KOPT-K1 (cell line): ENCODE measurements around the gene GPR107.

Experiments used
- H3K27ac ChIP-seq: fragments of 200-600 bp; sonication (generic); 2 replicates; pipeline ENCODE4 v1.5.1; 2016; ENCODE audit warnings: antibody characterized with exemption, mild to moderate bottlenecking, low read depth, low read length; ENCODE audit not compliant: poor library complexity, severe bottlenecking
- H3K36me3 ChIP-seq: fragments of 200-600 bp; sonication (generic); 2 replicates; pipeline ENCODE4 v1.5.1; 2017; ENCODE audit warnings: antibody characterized with exemption, mild to moderate bottlenecking, low read length, moderate library complexity; ENCODE audit not compliant: insufficient read depth
- H3K9me3 ChIP-seq: fragments of 200-600 bp; sonication (generic); 2 replicates; pipeline ENCODE4 v1.5.1; 2017; ENCODE audit warnings: antibody characterized with exemption, low read length, mild to moderate bottlenecking; ENCODE audit not compliant: insufficient read depth, poor library complexity, severe bottlenecking

GPR107 gene

DNA sequence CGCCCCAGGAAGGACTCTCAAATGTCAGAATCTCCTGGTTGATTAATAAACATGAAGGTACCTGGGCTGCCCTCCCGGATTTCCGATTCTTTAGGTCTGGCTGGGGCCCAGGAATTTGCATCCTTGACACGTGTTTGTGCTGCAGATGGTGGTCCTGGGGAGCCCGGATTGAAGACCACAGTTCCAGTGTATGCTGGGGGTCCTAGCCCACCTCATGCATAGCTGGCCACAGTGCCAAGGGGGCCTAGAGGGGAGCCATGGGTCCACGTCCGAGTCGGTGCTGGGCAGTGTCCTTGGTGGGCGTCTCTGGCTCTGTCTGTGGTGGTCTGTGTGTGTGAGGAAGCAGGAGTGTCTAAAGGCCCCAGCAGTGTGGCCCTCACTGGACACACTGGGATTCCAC is 121.6 kb downstream of the GPR107 start:
- H3K9me3 ChIP-seq, result no peaks in the 10 kb centered on the region
- H3K27ac ChIP-seq, result no peak overlapping the region
- H3K36me3 ChIP-seq, result no peaks in the 10 kb centered on the region

GRCh38 chr9:130176760-130177159 is 123.1 kb downstream of the GPR107 start:
- no peak overlapping the region for H3K27ac ChIP-seq
- H3K36me3 ChIP-seq, result no peaks in the 10 kb centered on the region
- no peaks in the 10 kb centered on the region for H3K9me3 ChIP-seq

- Histone ChIP-seq H3K9me3 (no peaks in the 10 kb centered on the region), H3K27ac (no peak overlapping the region), H3K36me3 (no peaks in the 10 kb centered on the region)
Observed at GRCh38 chr9:130177898-130178805, 124.4 kb downstream of the GPR107 start.

DNA sequence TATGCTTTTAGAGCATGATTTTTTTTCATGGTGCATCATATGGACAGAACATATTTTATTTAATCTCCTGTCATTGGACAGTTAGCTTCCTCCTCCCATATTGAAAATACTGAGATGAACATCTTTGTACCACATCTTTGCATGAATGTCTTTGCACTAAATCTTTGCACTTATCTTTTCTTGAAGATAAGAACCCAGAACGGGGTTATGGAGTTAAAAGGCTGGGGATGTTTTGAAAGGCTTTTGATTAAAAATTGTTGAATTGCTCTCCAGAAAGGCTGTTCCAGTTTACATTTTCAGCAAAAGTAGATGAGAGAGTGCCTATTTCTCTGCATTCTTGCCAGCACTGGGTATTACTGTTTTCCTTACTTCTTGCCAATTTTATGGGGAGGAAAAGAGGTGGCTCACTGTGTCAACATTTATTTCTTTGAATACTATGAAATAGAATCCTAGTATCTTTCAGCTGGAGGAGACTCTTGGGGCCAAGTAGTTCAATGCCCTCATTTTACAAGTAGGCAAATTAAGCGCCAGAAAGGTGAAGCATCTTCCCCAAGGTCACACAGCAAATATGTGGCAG is 125.7 kb downstream of the GPR107 start:
- Histone ChIP-seq H3K9me3 (no peaks in the 10 kb centered on the region), H3K27ac (no peak overlapping the region), H3K36me3 (no peaks in the 10 kb centered on the region)

DNA sequence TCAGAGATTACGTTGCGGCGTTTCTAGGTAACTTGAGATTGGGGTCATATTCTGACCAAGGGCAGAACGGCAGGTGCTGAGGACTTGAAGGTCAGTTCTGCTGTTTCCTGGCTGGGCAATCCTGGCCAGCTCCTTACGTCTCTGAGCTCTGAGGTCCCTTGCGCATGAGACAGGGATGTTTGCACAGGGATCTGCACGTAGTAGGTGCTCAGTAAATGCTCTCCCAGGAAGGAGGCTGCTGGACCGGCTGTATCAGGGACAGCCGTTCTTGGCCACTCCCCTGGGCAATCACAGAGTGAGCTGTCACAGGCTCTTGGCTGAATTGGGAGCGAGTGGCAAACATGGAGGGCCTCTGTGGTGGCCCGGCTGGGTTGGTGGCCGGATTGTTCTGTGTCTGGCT is 126.8 kb downstream of the GPR107 start:
- H3K27ac ChIP-seq, result no peak overlapping the region
- no peaks in the 10 kb centered on the region for H3K36me3 ChIP-seq
- H3K9me3 ChIP-seq, result no peaks in the 10 kb centered on the region

GRCh38 chr9:130181678-130182380 is 128.1 kb downstream of the GPR107 start:
- H3K36me3 ChIP-seq, result no peaks in the 10 kb centered on the region
- H3K27ac ChIP-seq, result no peak overlapping the region
- H3K9me3 ChIP-seq, result no peaks in the 10 kb centered on the region

- no peaks in the 10 kb centered on the region for H3K9me3 ChIP-seq
- H3K36me3 ChIP-seq, result no peaks in the 10 kb centered on the region
- no peak overlapping the region for H3K27ac ChIP-seq
Observed at GRCh38 chr9:130182381-130182909, 128.7 kb downstream of the GPR107 start.

DNA sequence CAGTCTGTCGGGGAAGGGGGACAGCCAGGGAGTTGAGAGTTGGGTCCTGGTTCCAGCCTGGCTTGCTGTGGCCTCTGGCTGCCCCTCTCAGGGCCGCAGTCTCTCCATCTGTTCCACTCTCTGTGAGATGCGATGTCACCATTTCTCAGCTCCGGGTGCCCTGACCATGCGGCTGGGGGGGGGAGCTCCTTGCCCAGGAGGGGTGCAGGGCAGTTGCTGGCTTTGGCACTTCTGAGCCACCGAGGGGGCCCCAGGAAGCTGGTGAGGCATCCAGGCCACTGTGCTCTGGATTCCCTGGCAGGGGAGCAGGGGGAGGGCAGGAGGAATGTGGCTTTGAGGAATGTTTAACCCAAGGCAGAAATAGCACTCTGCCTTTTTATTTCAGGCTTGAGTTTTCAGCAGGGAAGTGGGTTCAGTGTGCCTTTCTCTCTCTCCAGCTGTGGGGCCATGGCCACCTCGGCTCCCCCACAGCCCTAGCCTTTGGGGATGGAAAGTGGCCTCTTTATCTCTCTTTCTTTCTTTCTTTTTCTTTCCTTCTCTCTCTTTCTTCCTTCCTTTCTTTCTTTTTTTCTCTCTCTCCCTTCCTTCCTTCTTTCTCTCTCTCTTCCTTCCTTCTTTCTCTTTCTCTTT is 129.5 kb downstream of the GPR107 start:
- H3K9me3 ChIP-seq, result no peaks in the 10 kb centered on the region
- H3K27ac ChIP-seq, result no peak overlapping the region
- no peaks in the 10 kb centered on the region for H3K36me3 ChIP-seq

DNA sequence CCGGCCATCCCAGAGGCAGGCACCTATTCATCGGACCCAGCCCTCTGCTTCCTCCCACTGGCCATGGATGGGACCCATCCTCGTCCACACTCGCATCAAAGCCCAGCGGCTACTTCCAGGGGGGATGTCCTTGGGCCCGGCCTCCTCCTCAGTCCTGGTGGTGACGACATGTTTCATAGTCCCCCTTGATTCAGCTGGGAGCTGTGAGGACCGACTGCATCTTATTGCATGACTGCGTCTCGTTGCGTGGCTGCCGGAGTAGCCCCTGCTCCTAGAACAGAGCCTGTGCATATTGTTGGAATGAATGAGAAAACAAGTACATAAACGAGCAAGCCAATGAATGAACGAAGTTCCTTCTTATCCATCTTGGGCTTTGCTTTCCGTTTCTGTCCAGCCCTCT is 131.3 kb downstream of the GPR107 start:
- no peak overlapping the region for H3K27ac ChIP-seq

DNA sequence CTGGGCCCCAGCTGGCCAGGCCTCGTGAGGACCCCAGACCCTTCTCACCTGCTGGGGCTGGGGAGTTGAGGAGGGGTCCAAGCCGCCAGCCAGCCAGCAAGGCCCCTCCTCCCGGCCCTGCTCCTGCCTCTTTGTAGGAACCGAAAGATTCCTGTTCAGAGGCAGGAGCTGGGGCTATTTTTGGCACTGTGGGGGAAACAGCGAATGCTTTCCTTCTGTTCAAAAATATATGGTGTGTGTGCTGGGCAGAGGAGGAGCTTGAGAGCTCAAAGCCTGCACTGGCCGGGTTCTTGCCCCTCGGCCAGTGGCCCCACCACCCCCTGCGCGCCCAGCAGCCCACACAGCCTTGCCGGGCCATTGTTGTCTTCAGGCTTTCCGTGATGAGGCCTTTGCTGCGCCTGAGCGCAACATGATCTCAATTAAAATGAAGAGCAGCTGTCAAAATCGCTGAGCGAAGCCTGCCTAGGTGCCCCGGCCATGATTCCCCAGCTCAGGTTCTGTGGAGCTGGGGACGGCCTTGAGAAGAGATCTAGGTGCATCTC is 131.9 kb downstream of the GPR107 start:
- H3K27ac ChIP-seq, result no peak overlapping the region
- no peaks in the 10 kb centered on the region for H3K9me3 ChIP-seq
- H3K36me3 ChIP-seq, result no peaks in the 10 kb centered on the region

More for the DNA sequence above, 131.3 kb downstream of the GPR107 start:
- Histone ChIP-seq H3K9me3 (no peaks in the 10 kb centered on the region), H3K36me3 (no peaks in the 10 kb centered on the region)

DNA sequence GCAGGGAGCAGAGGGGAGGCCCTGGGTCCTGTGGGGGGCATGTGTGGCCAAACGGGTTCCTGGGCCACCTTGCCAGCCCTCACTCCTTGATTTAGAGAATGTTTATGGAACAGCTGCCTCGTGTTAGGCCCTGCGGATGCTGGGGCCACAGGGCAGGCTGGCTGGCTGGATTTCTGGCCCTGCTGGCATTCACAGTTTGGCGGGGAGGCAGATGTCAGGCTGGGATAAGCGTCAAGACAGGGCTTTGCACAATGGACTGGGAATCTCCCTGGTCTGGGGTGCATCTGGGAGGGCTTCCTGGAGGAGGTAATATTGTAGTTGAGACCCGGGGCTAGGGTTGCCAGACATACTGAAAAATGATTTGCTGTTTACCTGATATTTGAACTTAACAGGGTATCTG is 132.3 kb downstream of the GPR107 start:
- Histone ChIP-seq H3K9me3 (no peaks in the 10 kb centered on the region), H3K36me3 (no peaks in the 10 kb centered on the region), H3K27ac (no peak overlapping the region)

DNA sequence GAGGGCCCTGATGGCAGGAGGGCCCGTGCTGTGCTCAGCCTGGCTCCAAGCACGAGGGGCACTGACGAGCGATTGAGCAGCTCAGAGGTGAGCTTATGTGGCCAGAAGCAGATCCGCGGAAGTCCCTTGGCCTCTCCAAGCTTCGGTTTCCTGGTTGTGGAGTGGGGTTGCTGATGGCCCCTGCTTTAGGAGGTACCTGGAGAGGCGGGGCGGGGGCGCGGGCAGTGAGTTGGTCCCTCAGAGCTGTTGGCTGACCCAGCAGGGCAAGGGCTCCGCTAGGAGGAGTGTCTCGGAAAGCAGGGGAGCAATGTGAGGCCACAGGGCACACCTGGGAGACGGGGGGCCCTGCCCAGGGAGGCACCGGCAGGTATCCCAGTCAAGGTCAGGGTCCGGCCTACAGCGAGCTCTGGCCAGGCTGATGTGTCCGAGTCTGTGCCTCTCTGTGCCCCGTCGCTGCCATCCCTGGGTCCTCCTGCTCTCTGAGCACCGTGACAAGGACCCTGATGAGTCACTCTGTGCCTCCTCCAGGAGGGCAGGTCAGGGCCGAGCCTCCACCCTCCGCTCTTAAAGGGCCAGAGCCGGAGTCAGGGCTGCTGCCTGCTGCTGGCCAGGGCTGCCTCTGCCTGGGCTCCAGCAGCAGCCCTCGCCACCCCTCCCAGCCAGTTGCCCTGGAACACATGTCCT is 133.3 kb downstream of the GPR107 start:
- H3K36me3 ChIP-seq, result no peaks in the 10 kb centered on the region
- no peaks in the 10 kb centered on the region for H3K9me3 ChIP-seq
- H3K27ac ChIP-seq, result no peak overlapping the region

- Histone ChIP-seq H3K36me3 (no peaks in the 10 kb centered on the region), H3K27ac (no peak overlapping the region)
Observed at GRCh38 chr9:130187523-130187846, 133.8 kb downstream of the GPR107 start.

DNA sequence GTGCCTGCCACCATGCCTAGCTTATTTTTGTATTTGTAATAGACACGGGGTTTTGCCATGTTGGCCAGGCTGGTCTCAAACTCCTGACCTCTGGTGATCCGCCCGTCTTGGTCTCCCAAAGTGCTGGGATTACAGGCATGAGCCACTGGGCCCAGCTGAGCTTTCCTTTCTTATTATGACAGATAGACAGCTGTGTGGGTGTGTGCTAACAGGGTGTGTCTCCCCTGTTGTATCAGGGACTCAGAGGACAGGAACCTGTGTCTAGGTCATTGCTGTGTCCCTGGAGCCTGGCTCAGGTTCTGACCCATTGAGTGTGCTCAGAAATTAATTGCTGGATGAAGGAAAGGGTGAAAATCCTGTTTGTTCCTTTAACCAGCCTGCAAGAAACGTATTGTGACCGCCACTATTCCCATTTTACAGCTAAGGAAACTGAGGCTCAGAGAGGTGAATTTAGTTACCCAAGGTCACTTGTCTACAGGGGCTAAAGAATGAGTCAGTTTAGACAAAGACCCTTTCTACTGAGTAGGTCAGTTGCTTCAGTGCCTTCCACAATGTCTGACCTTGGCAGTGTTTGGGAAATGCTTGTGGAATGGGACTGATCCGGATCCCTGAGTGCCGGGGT is 135.3 kb downstream of the GPR107 start:
- Histone ChIP-seq H3K36me3 (no peaks in the 10 kb centered on the region), H3K9me3 (no peaks in the 10 kb centered on the region), H3K27ac (no peak overlapping the region)

More at GRCh38 chr9:130187523-130187846, 133.8 kb downstream of the GPR107 start:
- H3K9me3 ChIP-seq, result no peaks in the 10 kb centered on the region
